Measurements from ENCODE around the gene UPP2. TPM values are rescaled to one million over a fixed set of nuclear protein-coding genes. Genes with fewer than 3 reads are reported as not detected.

Gene UPP2
- total RNA-seq, 2 donors from 2014 or later = not detected

DNA sequence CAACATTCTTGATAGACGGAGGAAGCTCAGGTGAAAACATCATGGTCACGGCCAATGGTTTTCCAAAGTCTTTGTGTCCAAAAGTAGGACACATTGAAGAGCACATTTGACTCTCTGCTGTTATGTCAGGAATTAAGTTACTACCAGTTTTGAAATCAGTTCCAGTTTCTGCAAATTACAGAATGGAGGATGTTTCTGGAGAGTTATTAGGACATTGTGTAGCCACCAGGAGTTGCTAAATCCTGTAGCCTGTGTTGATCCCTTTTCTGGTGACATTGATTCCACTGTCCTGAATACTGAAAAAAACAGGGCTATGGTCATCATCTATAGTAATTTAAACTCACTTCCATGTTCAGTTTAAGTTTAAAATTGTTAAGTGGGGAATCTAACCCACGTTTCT is 15.3 kb downstream of the UPP2 start:
- ATAC-seq (no peak), DNase-seq (no peak)
- H3K36me3 Mint-ChIP-seq (ENCODE audit: low read depth) = no peaks in the 10 kb centered on the region
- H3K4me1 Mint-ChIP-seq = no peaks in the 10 kb centered on the region
- H3K27ac Mint-ChIP-seq = no peak overlapping the region
- H3K4me3 Mint-ChIP-seq = no peak overlapping the region
- no peaks in the 10 kb centered on the region for H3K9me3 ChIP-seq (ENCODE audit: control insufficient read depth, low read length, poor library complexity, severe bottlenecking)
- peaks cover 32% of the 10 kb centered on the region for H3K27me3 Mint-ChIP-seq

DNA sequence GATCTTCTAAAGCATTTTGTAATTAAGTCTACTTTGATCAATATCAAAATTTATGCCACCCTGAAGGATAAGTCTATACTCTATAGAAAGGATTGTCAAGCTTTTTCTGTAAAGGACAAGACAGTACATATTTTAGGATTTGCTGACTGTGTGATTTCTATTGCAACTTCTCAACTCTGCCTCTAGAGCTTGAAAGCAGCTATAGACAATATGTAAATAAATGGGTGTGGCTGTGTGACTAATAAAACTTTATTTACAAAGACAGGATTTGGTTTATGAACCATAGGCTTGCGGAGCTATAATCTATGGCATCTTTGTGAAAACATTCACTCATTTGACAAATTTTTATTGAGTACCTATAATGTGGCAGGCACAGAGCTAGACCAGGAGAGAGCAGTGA is 18.4 kb downstream of the UPP2 start:
- H3K27ac Mint-ChIP-seq = no peak overlapping the region
- no peaks in the 10 kb centered on the region for H3K9me3 ChIP-seq (ENCODE audit: control insufficient read depth, low read length, poor library complexity, severe bottlenecking)
- H3K36me3 Mint-ChIP-seq (ENCODE audit: low read depth) = no peaks in the 10 kb centered on the region
- peaks cover 33% of the 10 kb centered on the region for H3K27me3 Mint-ChIP-seq
- H3K4me1 Mint-ChIP-seq = no peaks in the 10 kb centered on the region
- no peak overlapping the region for H3K4me3 Mint-ChIP-seq
- ATAC-seq = no peak
- DNase-seq = no peak

- Mint-ChIP-seq H3K4me1 (no peaks in the 10 kb centered on the region), H3K36me3 (ENCODE audit: low read depth) (no peaks in the 10 kb centered on the region), H3K27me3 (peaks cover 25% of the 10 kb centered on the region), H3K27ac (no peak overlapping the region), H3K4me3 (no peak overlapping the region)
- ATAC-seq (no peak), DNase-seq (no peak)
- no peaks in the 10 kb centered on the region for H3K9me3 ChIP-seq (ENCODE audit: control insufficient read depth, low read length, poor library complexity, severe bottlenecking)
These were observed 19.3 kb downstream of the UPP2 start for GRCh38 chr2:158120664-158121641.

DNA sequence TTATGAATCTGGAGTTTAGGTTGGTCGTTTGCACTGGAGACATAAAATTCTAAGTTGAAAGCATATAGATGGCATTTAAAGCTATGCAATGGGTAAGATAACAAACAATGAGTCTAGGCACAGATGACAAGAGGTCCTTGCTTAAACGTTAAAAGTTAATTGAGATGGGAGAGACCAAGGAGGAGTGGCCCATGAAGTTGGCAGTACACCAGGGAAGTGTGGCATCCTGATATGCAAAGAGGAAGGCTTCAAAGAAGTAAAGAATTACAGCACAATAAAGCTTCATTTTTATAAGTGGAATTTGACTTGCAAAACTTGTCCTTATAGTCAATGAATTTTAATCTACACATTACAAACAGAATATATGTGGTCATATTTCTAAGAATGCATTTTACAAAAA is 23.2 kb downstream of the UPP2 start:
- H3K27ac Mint-ChIP-seq = no peak overlapping the region
- no peaks in the 10 kb centered on the region for H3K9me3 ChIP-seq (ENCODE audit: control insufficient read depth, low read length, poor library complexity, severe bottlenecking)
- ATAC-seq = no peak
- no peak overlapping the region for H3K4me3 Mint-ChIP-seq
- no peaks in the 10 kb centered on the region for H3K36me3 Mint-ChIP-seq (ENCODE audit: low read depth)
- H3K4me1 Mint-ChIP-seq = no peaks in the 10 kb centered on the region
- no peak for DNase-seq
- H3K27me3 Mint-ChIP-seq = peaks cover 36% of the 10 kb centered on the region

DNA sequence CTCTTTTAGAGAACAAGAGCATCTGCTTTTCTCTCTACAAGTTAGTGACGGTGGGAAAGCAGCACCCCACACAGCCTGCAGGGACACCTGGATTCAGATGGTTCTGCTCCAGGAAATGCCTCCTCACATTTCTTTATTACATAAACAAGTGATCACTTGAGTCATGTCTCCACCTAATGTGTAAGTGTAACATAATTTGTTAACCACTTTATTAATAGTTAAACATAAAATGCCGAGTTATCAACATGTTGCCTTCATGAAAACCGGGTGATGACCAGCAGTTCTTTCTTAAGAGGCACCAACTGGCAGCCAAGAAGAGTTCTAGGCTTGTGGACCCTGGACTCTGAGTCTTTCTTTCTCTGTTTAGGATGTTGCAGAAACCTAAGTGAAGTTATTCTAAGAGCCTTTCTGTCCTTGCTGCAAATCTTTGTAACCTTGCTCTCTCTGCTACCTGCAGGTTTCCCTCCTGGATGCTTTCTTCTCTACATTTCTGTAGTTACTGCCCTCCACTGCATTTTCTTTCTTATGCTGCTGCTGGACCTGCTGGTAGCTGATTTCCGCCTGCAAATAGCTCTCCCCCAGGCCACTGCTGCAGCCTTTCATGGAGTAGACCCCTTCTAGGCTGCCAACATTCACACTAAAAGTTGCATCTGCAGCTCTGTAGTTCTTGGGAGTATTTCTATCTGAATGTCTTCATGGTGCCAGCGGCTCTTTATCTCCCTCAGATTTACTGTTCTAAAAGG is 24.3 kb downstream of the UPP2 start:
- H3K27me3 Mint-ChIP-seq = peaks cover 28% of the 10 kb centered on the region
- DNase-seq (no peak), ATAC-seq (no peak)
- H3K4me3 Mint-ChIP-seq = no peak overlapping the region
- H3K9me3 ChIP-seq (ENCODE audit: control insufficient read depth, low read length, poor library complexity, severe bottlenecking) = no peaks in the 10 kb centered on the region
- no peaks in the 10 kb centered on the region for H3K4me1 Mint-ChIP-seq
- no peak overlapping the region for H3K27ac Mint-ChIP-seq
- H3K36me3 Mint-ChIP-seq (ENCODE audit: low read depth) = no peaks in the 10 kb centered on the region

DNA sequence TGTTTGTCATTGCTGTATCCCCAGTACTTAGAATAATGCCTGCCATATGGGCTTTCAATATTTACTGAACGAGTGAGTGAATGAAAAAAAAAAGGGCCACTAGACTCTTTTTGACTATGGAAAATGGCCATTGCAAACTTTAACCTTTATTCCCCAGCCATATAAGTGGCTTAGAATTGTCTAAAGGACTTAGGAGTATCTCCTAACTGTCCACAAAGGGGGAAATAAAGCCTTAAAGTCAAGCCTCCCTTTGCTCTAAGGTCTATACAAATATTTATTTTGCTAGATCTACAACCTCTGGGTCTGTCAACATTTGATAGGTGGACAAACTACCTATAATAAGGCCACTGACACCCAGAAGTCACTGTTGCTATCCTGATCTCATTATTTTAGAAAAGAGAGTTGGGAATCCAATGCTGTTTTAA is 25.7 kb downstream of the UPP2 start:
- H3K36me3 Mint-ChIP-seq (ENCODE audit: low read depth) = no peaks in the 10 kb centered on the region
- H3K4me1 Mint-ChIP-seq = no peaks in the 10 kb centered on the region
- H3K27me3 Mint-ChIP-seq = peaks cover 34% of the 10 kb centered on the region
- DNase-seq (no peak), ATAC-seq (no peak)
- H3K4me3 Mint-ChIP-seq = no peak overlapping the region
- H3K9me3 ChIP-seq (ENCODE audit: control insufficient read depth, low read length, poor library complexity, severe bottlenecking) = no peaks in the 10 kb centered on the region
- H3K27ac Mint-ChIP-seq = no peak overlapping the region

DNA sequence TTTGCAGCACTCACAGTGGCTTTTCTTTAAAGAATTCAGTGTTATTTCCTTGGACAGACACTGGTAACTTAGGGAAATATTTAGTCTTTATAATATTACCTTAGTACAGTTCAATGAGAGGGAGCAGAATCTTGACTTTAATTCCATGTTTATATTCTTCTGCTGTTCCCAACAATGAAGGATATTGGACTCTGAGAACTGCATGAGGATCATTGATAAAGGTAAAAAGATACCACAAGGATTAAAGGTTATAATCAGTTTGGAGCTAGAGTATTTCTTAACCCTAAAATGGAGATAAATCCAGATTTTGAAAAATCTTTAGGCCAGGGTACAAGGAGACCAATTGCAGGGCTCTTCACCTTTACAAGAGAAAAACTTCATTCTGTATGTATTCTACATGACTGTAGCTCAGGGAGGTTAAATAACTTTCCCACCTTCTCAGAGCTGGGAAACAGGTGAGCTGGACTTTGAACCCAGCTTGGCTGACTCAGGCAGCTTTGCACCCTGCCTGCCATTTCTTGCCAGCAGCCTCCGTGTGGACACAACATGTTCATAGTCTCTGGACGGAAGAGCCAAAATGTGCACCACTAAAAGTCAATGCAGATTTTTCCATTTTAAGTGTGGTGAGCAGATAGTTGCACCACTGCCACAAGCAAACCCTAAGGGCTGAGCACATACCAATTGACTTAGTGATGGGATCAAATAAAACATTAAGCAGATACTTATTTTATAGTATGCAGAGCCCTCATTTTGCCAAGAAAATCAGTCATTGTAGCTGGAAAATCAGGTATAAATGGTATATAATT is 26.7 kb downstream of the UPP2 start:
- Mint-ChIP-seq H3K4me1 (no peaks in the 10 kb centered on the region), H3K36me3 (ENCODE audit: low read depth) (no peaks in the 10 kb centered on the region), H3K4me3 (no peak overlapping the region), H3K27me3 (peaks cover 34% of the 10 kb centered on the region), H3K27ac (no peak overlapping the region)
- H3K9me3 ChIP-seq (ENCODE audit: control insufficient read depth, low read length, poor library complexity, severe bottlenecking) = no peaks in the 10 kb centered on the region
- DNase-seq (no peak), ATAC-seq (no peak)

- no peak overlapping the region for H3K4me3 Mint-ChIP-seq
- DNase-seq (no peak), ATAC-seq (no peak)
- no peaks in the 10 kb centered on the region for H3K4me1 Mint-ChIP-seq
- H3K9me3 ChIP-seq (ENCODE audit: control insufficient read depth, low read length, poor library complexity, severe bottlenecking) = no peaks in the 10 kb centered on the region
- H3K36me3 Mint-ChIP-seq (ENCODE audit: low read depth) = no peaks in the 10 kb centered on the region
- no peak overlapping the region for H3K27ac Mint-ChIP-seq
- H3K27me3 Mint-ChIP-seq = peaks cover 31% of the 10 kb centered on the region
These were observed 27.4 kb downstream of the UPP2 start for GRCh38 chr2:158129037-158129436.

GRCh38 chr2:158130832-158131473 is 29.3 kb downstream of the UPP2 start:
- ATAC-seq (no peak), DNase-seq (no peak)
- H3K9me3 ChIP-seq (ENCODE audit: control insufficient read depth, low read length, poor library complexity, severe bottlenecking) = no peaks in the 10 kb centered on the region
- H3K27ac Mint-ChIP-seq = no peak overlapping the region
- H3K27me3 Mint-ChIP-seq = peaks cover 31% of the 10 kb centered on the region
- H3K4me3 Mint-ChIP-seq = no peak overlapping the region
- H3K36me3 Mint-ChIP-seq (ENCODE audit: low read depth) = no peaks in the 10 kb centered on the region
- no peaks in the 10 kb centered on the region for H3K4me1 Mint-ChIP-seq

GRCh38 chr2:158131483-158131912 is 29.8 kb downstream of the UPP2 start:
- H3K9me3 ChIP-seq (ENCODE audit: control insufficient read depth, low read length, poor library complexity, severe bottlenecking) = no peaks in the 10 kb centered on the region
- H3K27ac Mint-ChIP-seq = no peak overlapping the region
- peaks cover 26% of the 10 kb centered on the region for H3K27me3 Mint-ChIP-seq
- ATAC-seq (no peak), DNase-seq (no peak)
- H3K4me1 Mint-ChIP-seq = no peaks in the 10 kb centered on the region
- H3K36me3 Mint-ChIP-seq (ENCODE audit: low read depth) = no peaks in the 10 kb centered on the region
- no peak overlapping the region for H3K4me3 Mint-ChIP-seq

GRCh38 chr2:158131919-158132566 is 30.4 kb downstream of the UPP2 start:
- Mint-ChIP-seq H3K4me1 (no peaks in the 10 kb centered on the region), H3K36me3 (ENCODE audit: low read depth) (no peaks in the 10 kb centered on the region), H3K27ac (no peak overlapping the region), H3K27me3 (peaks cover 28% of the 10 kb centered on the region), H3K4me3 (no peak overlapping the region)
- ATAC-seq (no peak), DNase-seq (no peak)
- H3K9me3 ChIP-seq (ENCODE audit: control insufficient read depth, low read length, poor library complexity, severe bottlenecking) = no peaks in the 10 kb centered on the region

- ATAC-seq (no peak), DNase-seq (no peak)
- Mint-ChIP-seq H3K27ac (no peak overlapping the region), H3K4me1 (no peaks in the 10 kb centered on the region), H3K36me3 (ENCODE audit: low read depth) (no peaks in the 10 kb centered on the region), H3K4me3 (no peak overlapping the region), H3K27me3 (peaks cover 34% of the 10 kb centered on the region)
- no peaks in the 10 kb centered on the region for H3K9me3 ChIP-seq (ENCODE audit: control insufficient read depth, low read length, poor library complexity, severe bottlenecking)
These were observed 32.4 kb downstream of the UPP2 start for GRCh38 chr2:158134055-158134454.

Measured in T-helper 17 cell (primary cell).